GM12878 (cell line): ENCODE data around the gene APOL4. TPM values are rescaled to one million over a fixed set of nuclear protein-coding genes. Genes with fewer than 3 reads are reported as not detected.

Experiments
- BCL11A ChIP-seq: IDR thresholded peaks from 2 replicates; pipeline ENCODE4 v1.6.1; 2011; ENCODE audit warnings: low read depth, low read length
- E2F8 ChIP-seq: fragments of 450-650 bp; IDR thresholded peaks from 2 replicates; pipeline ENCODE4 v1.6.1; 2018; ENCODE audit warnings: mild to moderate bottlenecking, low read depth, moderate library complexity; ENCODE audit not compliant: partially characterized antibody
- HCFC1 ChIP-seq: fragments of 150-350 bp; IDR thresholded peaks from 2 replicates; pipeline ENCODE4 v1.6.1; 2014; ENCODE audit warnings: low read length
- MEF2A ChIP-seq: IDR thresholded peaks from 2 replicates; pipeline ENCODE4 v1.6.1; 2011; ENCODE audit warnings: low read depth, mild to moderate bottlenecking, low read length, moderate library complexity; ENCODE audit not compliant: insufficient read depth
- MXI1 ChIP-seq: fragments of 150-350 bp; IDR thresholded peaks from 2 replicates; pipeline ENCODE4 v1.6.1; 2011; ENCODE audit warnings: low read depth, mild to moderate bottlenecking, inconsistent platforms, low read length, improper control_type of control experiment
- SKIL ChIP-seq: fragments of 450-650 bp; IDR thresholded peaks from 2 replicates; pipeline ENCODE4 v1.6.1; 2017; ENCODE audit warnings: mild to moderate bottlenecking, low read depth, inconsistent platforms; ENCODE audit not compliant: poor library complexity, severe bottlenecking
- SMAD1 ChIP-seq: fragments of 450-650 bp; IDR thresholded peaks from 2 replicates; pipeline ENCODE4 v1.6.1; 2018; ENCODE audit warnings: mild to moderate bottlenecking, low read depth; ENCODE audit not compliant: partially characterized antibody
- SMARCA5 ChIP-seq: fragments of 450-650 bp; IDR thresholded peaks from 2 replicates; pipeline ENCODE4 v1.6.1; 2017; ENCODE audit warnings: mild to moderate bottlenecking
- SP1 ChIP-seq: IDR thresholded peaks from one replicate; pipeline ENCODE4 v1.6.1; 2011; ENCODE audit warnings: low read depth, low read length
- SRF ChIP-seq, 2 experiments: IDR thresholded peaks; 2 replicates each; pipeline ENCODE4 v1.6.1; 2011; ENCODE audit warnings: low read depth in 2 of 2, low read length in 2 of 2, mild to moderate bottlenecking in 1 of 2, moderate library complexity in 1 of 2
- SUPT20H ChIP-seq: IDR thresholded peaks from 2 replicates; pipeline ENCODE4 v1.6.1; 2011; ENCODE audit warnings: low read depth, mild to moderate bottlenecking, low read length, moderate library complexity, borderline replicate concordance; ENCODE audit not compliant: control insufficient read depth
- TARDBP ChIP-seq: IDR thresholded peaks from 2 replicates; pipeline ENCODE4 v1.6.1; 2016; ENCODE audit warnings: borderline replicate concordance
- USF2 ChIP-seq: IDR thresholded peaks from 2 replicates; pipeline ENCODE4 v1.6.1; 2011; ENCODE audit warnings: low read depth, low read length, improper control_type of control experiment, borderline replicate concordance
- ZBTB40 ChIP-seq: fragments of 450-650 bp; IDR thresholded peaks from 2 replicates; pipeline ENCODE4 v1.6.1; 2016; ENCODE audit warnings: mild to moderate bottlenecking, moderate library complexity, borderline replicate concordance
- polyA plus RNA-seq, 11 experiments: library from polyadenylated mRNA; depleted of rRNA in 4 of 11; unstranded in 6 of 11; stranded (reverse) in 5 of 11; fragments of >200 nt; fragmentation: Nextera tagmentation in 4 of 11; fragmentation: Illumina TruSeq in 1 of 11; extraction: Ambion mirVana in 4 of 11; extraction: Trizol in 1 of 11; gene quantifications; 1 replicate in 1 of 11; 2 replicates in 10 of 11; pipeline versions ENCODE4 v1.2.1 to v1.2.3, GENCODE V29; 2011 to 2016; ENCODE audit warnings: inconsistent platforms in 2 of 11, missing spikeins in 2 of 11, low read depth in 1 of 11
- total RNA-seq, 4 experiments: library from RNA; depleted of rRNA in 3 of 4; stranded (reverse); fragments of >200 nt in 3 of 4; fragmentation: Illumina TruSeq in 1 of 4; extraction: Trizol in 1 of 4; gene quantifications; 2 replicates each; pipeline versions ENCODE4 v1.2.1 to v1.2.3, GENCODE V29; 2013 to 2021

The APOL4 gene
- total and polyA plus RNA-seq, 10 of the 15 experiments (the other 5 are each of a cell fraction or from before 2014, with no cell fraction given) = 0.03 to 0.24 (median 0.19) TPM; not detected in 7

GRCh38 chr22:36223504-36223903 lies 21.9 kb upstream of the APOL4 start (continued):
- no peak for TF ChIP-seq ZBTB40
- no peak for TF ChIP-seq TARDBP
- no peak for TF ChIP-seq SP1
- TF ChIP-seq SKIL = no peak
- no peak for TF ChIP-seq SUPT20H
- TF ChIP-seq SRF (IDR thresholded peaks at IDR 0.05; ENCODE audit: low read depth in 2 of 2, low read length in 2 of 2) = no peak
- no peak for TF ChIP-seq E2F8
- TF ChIP-seq SMAD1 = no peak
- TF ChIP-seq MEF2A = no peak
- no peak for TF ChIP-seq USF2
- no peak for TF ChIP-seq BCL11A
- TF ChIP-seq SMARCA5 = no peak
- no peak for TF ChIP-seq HCFC1
- TF ChIP-seq MXI1 = no peak
